ENCODE results near the gene ERCC2.
"Not testable (repeated sequence)": the region's sequence is repeated elsewhere in the genome, so short reads cannot be mapped to it uniquely, and the experiment has no call there.

Gene ERCC2

GRCh38 chr19:45354241-45354842 lies 16.0 kb downstream of the ERCC2 start:
- DNase-seq = no peak

DNA sequence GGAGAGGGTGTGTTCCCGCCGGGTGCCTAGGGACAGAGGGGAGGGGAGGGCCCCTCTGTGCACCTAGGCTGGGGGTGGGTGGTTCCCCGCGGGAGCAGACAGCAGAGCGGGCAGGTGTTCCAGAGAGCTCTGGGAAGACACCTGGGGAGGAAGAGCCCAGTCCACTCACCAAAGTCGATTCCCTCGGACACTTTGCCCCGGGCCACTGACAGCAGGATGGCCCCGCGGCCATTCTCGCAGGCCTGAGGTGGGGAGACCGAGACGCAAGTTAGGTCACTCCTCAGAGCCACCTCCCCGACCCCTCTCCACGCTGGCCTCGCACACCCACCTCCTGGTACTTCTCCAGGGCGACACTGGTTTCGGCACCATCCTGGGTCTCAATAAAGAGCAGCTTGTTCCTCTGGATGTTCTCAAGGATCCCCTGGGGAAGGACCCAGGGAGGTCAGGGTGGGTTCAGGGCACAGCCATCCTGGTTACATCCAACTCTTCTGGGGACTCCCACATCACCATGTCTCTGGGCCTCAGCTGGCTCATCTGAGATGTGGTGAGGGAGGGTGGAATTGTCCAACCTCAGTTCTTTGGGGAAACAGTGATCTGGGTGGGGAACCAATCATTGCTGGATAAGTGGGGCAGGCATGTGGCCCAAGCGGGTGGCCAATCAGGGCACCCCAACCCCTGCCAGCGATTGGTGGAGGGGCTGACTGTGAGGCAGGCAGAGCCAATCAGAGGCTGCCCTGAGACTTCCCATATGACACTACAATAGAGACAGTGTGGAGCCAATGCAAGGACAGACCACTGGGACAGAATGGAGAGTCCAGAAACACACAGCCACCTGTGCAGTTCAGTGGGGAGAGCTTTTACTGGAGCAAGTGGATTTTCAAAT lies 17.2 kb downstream of the ERCC2 start:
- no peak for DNase-seq

DNA sequence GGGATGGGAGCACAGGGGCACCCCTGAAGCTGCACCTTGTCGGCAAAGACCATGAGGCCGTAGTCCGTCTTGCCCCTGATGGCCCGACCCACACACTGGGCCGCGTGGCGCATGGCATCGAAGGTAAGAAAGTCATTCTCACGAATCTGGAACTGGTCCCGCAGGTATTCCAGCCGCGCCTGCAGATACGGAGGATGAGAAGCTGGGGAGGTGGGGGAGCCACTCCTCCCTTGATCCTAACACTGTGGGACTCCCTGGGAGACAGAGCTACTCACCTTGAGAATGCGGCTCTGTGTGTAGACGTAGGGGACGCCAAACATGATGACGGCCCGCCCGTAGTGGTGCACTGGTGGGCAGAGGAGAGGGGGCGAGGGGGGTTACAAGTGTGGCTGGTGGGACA lies 17.9 kb downstream of the ERCC2 start:
- no peak for DNase-seq

DNA sequence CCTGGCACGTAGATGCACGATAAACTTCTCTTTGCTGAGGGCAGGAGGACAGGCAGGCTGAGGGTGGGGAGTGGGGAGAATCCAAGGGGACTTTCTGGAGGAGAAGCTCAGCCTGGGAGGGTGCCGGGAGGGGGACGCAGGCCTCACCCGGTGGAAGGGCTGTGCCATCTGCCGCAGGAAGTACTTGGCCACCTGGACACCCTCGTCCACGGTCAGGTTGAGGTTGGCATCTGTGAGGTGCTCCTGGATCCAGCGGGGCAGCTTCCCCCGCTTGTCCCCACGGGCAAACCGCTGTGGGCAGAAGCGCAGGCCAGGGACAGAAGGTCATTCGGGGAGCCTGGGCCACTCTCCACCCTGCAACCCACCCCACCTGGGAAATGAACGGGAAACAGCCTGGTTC lies 18.3 kb downstream of the ERCC2 start:
- DNase-seq = no peak

DNA sequence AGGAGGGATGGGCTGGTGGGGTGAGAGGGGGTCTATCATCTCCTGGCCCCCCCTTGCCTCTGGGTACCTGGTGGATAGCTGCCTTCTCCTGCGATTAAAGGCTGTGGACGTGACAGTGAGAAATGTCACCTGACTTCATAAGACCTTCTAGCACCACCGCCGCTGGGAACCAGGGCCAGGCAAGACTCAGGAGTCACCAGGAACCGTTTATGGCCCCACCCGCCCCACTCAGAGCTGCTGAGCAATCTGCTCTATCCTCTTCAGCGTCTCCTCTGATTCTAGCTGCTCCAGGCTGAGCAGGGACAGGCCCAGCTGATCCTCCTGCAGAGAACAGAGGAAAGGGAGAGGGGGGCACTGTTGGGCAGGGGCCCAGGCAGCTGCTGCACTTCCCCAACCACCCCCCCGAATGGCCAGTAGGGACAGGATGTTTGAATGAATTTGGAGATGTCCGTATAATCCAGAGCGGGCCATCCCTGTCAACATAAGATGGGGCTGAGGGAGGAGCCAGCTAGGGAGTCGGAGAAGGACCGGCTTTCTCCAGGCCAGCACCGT lies 18.9 kb downstream of the ERCC2 start:
- DNase-seq = no peak

DNA sequence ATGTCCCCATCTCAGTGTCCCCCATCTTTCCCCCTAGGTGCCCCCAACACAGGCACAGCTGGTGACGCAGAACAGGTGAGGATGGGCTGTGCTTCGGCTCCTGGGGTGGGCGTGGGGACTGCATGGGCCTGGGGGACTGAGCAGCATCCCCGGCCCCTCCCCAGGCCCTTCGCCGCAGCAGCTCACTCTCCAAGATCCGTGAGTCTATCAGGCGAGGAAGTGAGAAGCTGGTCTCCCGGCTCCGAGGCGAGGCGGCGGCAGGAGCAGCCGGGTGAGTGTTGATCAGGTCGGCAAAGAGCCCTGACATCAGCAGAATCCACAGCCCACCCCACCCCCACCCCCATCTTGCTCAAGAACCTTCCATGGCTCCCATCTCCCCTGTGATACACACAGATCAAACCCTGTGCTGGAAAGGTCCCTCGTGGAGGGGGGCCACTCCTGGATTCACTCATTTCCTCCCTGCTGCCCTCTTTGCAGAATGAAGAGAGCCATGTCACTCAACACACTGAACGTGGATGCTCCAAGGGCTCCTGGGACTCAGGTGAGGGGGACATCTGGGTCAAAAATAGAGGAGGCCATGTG lies 19.8 kb downstream of the ERCC2 start:
- no peak for DNase-seq

GRCh38 chr19:45349430-45349941 lies 20.9 kb downstream of the ERCC2 start:
- no peak for DNase-seq

DNA sequence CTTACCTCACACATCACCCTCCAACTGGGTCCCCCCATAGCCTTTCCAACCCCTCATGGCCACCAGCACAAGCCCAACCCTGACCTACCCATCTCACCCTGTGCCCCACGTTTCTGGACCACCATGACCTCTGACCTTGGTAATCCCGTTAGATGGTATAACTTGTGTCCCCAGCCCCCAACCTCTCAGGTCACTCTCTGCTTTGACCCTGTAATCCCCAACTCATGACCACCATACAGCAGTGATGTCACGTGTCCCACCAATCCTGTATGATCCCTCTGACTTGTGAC lies 21.3 kb downstream of the ERCC2 start:
- no peak for DNase-seq

DNA sequence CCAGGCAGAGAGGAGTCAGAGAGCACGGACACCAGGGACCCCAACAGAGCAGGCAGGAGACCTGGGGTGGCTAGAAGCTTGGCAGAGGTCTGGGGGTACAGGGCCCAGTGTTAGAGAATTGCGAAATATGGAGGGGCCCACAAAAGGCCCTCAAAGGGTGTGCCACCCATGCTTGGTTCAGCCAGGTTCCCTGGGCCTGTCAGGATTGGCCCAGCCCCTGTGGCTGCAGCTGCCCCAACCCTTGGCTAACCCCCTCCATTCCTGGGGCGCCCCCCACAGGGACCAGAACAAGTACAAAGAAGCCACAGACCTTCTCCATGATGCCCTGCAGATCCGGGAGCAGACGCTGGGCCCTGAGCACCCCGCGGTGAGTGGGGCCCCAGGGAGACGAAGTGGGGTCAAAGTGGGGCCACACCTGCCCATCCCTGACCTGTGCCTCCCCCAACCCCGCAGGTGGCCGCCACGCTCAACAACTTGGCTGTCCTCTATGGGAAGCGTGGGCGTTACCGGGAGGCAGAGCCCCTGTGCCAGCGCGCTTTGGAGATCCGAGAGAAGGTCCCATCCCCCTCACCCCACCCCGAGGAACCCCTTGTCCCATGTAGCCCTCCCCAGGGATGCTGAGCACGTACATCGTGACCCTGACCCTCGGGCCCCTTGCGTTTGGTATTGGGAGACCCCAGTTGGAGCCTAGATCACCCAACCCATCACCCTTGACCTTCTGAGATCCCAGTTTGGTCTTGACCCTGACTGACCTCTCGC lies 21.8 kb downstream of the ERCC2 start:
- no peak for DNase-seq

GRCh38 chr19:45347570-45348366 lies 22.6 kb downstream of the ERCC2 start:
- no peak for DNase-seq

DNA sequence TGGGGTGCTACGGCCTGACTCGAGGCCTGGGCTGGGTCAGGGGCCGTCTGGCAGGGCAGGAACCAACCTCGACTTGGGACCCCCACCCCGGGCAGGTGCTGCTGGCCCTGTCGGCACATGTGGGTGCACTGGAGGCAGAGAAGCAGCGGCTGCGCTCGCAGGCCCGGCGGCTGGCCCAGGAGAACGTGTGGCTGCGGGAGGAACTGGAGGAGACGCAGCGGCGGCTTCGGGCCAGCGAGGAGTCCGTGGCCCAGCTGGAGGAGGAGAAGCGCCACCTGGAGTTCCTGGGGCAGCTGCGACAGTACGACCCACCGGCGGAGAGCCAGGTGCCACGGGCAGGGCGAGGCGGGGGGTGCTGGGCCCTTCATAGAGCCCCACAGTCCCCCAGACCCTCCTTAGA lies 23.9 kb downstream of the ERCC2 start:
- no peak for DNase-seq

GRCh38 chr19:45345506-45345860 lies 24.9 kb downstream of the ERCC2 start:
- DNase-seq = no peak

GRCh38 chr19:45344621-45345505 lies 25.5 kb downstream of the ERCC2 start:
- DNase-seq = no peak

DNA sequence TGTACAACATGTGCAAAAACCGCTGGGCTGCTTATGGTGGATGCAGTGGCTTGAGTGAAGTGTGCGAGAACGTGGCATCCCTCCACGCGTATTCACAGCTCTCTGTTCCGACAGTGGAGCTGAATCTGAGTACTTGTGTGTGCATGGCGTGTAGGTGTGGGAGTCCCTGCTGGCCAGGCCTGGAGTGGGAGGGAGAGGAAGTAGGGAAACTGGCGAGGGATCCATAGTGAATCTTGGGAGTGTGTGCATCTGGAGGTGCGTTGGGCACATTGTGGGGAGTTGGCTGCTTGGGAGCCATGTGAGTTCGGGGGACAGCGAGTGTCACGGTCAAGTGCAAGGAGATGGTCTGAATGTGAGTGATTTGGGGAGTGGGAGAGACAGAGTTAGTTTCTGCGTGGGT lies 27.5 kb downstream of the ERCC2 start:
- no peak for DNase-seq

- DNase-seq = no peak
Measured at GRCh38 chr19:45340899-45341453, 29.4 kb downstream of the ERCC2 start.

DNA sequence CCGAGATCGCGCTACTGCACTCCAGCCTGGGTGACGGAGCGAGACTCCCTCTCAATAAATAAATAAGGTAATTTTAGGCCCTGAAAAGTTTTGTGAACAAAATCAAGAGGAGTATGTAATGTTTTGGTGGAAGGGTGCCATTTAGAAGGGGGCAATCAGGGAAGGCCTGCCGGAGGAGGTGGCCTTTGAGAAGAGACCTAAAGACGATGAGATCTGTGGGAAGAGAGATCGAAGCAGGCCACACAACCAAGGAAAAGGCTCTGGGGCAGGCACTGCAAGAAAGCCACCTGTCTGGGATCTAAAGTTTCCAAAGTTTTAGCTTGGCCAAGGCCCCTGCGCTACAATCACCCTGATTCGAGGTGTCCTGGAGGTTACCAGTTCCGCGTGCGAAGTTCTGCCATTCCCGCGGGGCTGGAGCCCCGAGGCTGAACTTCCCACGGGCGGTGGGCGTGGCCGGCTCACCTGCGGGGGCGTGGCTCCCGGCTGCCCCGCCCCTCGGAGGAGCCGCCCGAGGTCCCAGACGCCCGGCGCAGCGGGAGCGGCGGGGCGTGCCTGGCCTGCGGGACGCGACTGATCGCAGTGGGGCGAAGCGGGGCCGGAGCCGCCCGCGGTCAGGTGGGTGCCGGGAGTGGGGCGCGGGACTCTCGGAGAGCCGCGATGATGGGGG lies 30.0 kb downstream of the ERCC2 start, which contains the start of gene KLC3:
TSS of gene KLC3 (plus strand) at position 519 of the 667 bp plus-strand sequence. CDS start 4,792 bp downstream, outside the sequence.
- DNase-seq = no peak

GRCh38 chr19:45339629-45340028 lies 30.7 kb downstream of the ERCC2 start:
- no peak for DNase-seq

- DNase-seq = no peak
Measured at GRCh38 chr19:45336696-45337251, 33.6 kb downstream of the ERCC2 start.

- not testable (repeated sequence) for DNase-seq
Measured at GRCh38 chr19:45334881-45335280, 35.5 kb downstream of the ERCC2 start.

All from fibroblast of skin of back (primary cell).